HEK293 (cell line): ENCODE data around the gene CXXC5.

Experiments used
- CTCF ChIA-PET: fragments of 350-600 bp; formaldehyde crosslinking; extraction: SDS; loops from one replicate; lab custom pipeline; 2021; ENCODE audit warnings: antibody characterized with exemption; lab: Yijun Ruan, JAX
- POLR2A ChIA-PET: fragments of 300-600 bp; formaldehyde crosslinking; extraction: SDS; loops from one replicate; lab custom pipeline; 2020; ENCODE audit warnings: antibody characterized with exemption, inconsistent platforms; lab: Yijun Ruan, JAX
- H3K27ac ChIP-seq: fragments of 200-500 bp; sonication (Bioruptor generic); 2 replicates; pipeline ENCODE4 v1.5.1; 2014; ENCODE audit warnings: low read depth, low read length, control low read depth, inconsistent platforms; ENCODE audit errors: extremely low read depth
- H3K36me3 ChIP-seq, 2 experiments: fragments of 200-500 bp in 1 of 2; sonication (Bioruptor generic) in 1 of 2; 1 replicate in 1 of 2; 2 replicates in 1 of 2; pipeline ENCODE4 v1.5.1; 2014 to 2017; ENCODE audit warnings: inconsistent platforms in 2 of 2, low read length in 2 of 2; ENCODE audit not compliant: control insufficient read depth in 2 of 2, insufficient read depth in 1 of 2
- H3K4me1 ChIP-seq: fragments of 200-500 bp; sonication (Bioruptor generic); 2 replicates; pipeline ENCODE4 v1.5.1; 2014; ENCODE audit warnings: mild to moderate bottlenecking, low read length, inconsistent platforms; ENCODE audit not compliant: control insufficient read depth, insufficient read depth
- H3K4me3 ChIP-seq: 2 replicates; pipeline ENCODE4 v1.5.1; 2011; ENCODE audit warnings: low read depth, mild to moderate bottlenecking, control low read depth, low read length, moderate library complexity
- H3K9me3 ChIP-seq: fragments of 200-500 bp; sonication (Bioruptor generic); 2 replicates; pipeline ENCODE4 v1.5.1; 2014; ENCODE audit warnings: low read depth, low read length, inconsistent platforms; ENCODE audit not compliant: control insufficient read depth, insufficient read depth
- ATF2 ChIP-seq: fragments of 450-650 bp; formaldehyde crosslinking; IDR thresholded peaks from 2 replicates; pipeline ENCODE4 v1.5.1; 2016; ENCODE audit warnings: missing biosample characterization, missing genetic modification characterization, low read depth
- BCL11B ChIP-seq: fragments of 450-650 bp; formaldehyde crosslinking; IDR thresholded peaks from 2 replicates; pipeline ENCODE4 v1.5.1; 2016; ENCODE audit warnings: low read depth, missing biosample characterization, missing genetic modification characterization
- EGR2 ChIP-seq: fragments of 450-650 bp; formaldehyde crosslinking; IDR thresholded peaks from 2 replicates; pipeline ENCODE4 v1.5.1; 2016; ENCODE audit warnings: low read depth, missing biosample characterization, missing genetic modification characterization
- GLIS1 ChIP-seq: fragments of 450-650 bp; formaldehyde crosslinking; IDR thresholded peaks from 2 replicates; pipeline ENCODE4 v1.5.1; 2016; ENCODE audit warnings: missing biosample characterization, missing genetic modification characterization
- KLF1 ChIP-seq: fragments of 450-650 bp; formaldehyde crosslinking; IDR thresholded peaks from 2 replicates; pipeline ENCODE4 v1.5.1; 2016; ENCODE audit warnings: missing biosample characterization, missing genetic modification characterization
- KLF17 ChIP-seq: fragments of 450-650 bp; formaldehyde crosslinking; IDR thresholded peaks from 2 replicates; pipeline ENCODE4 v1.5.1; 2016; ENCODE audit warnings: missing biosample characterization, missing genetic modification characterization
- MZF1 ChIP-seq: fragments of 450-650 bp; formaldehyde crosslinking; IDR thresholded peaks from 2 replicates; pipeline ENCODE4 v1.5.1; 2017; ENCODE audit warnings: missing biosample characterization, missing genetic modification characterization, borderline replicate concordance
- RBAK ChIP-seq: fragments of 450-650 bp; formaldehyde crosslinking; IDR thresholded peaks from 2 replicates; pipeline ENCODE4 v1.5.1; 2016; ENCODE audit warnings: missing biosample characterization, missing genetic modification characterization
- SP7 ChIP-seq: fragments of 450-650 bp; formaldehyde crosslinking; IDR thresholded peaks from 2 replicates; pipeline ENCODE4 v1.5.1; 2016; ENCODE audit warnings: missing biosample characterization, missing genetic modification characterization
- TCF7L2 ChIP-seq: IDR thresholded peaks from 2 replicates; pipeline ENCODE4 v1.6.1; 2011; ENCODE audit warnings: low read depth, mild to moderate bottlenecking, inconsistent platforms, low read length, moderate library complexity, borderline replicate concordance
- ZBTB21 ChIP-seq: fragments of 450-650 bp; formaldehyde crosslinking; IDR thresholded peaks from 2 replicates; pipeline ENCODE4 v1.5.1; 2017; ENCODE audit warnings: missing biosample characterization, missing genetic modification characterization
- ZBTB26 ChIP-seq: fragments of 450-650 bp; formaldehyde crosslinking; optimal IDR thresholded peaks from 2 replicates; pipeline ENCODE3; 2016; ENCODE audit warnings: missing biosample characterization, mild to moderate bottlenecking, missing genetic modification characterization
- ZBTB48 ChIP-seq: fragments of 450-650 bp; formaldehyde crosslinking; IDR thresholded peaks from 2 replicates; pipeline ENCODE4 v1.5.1; 2016; ENCODE audit warnings: missing biosample characterization, missing genetic modification characterization
- ZBTB8A ChIP-seq: fragments of 450-650 bp; formaldehyde crosslinking; IDR thresholded peaks from 2 replicates; pipeline ENCODE4 v1.5.1; 2016; ENCODE audit warnings: missing biosample characterization, missing genetic modification characterization
- ZEB2 ChIP-seq: fragments of 450-650 bp; formaldehyde crosslinking; IDR thresholded peaks from 2 replicates; pipeline ENCODE4 v1.5.1; 2016; ENCODE audit warnings: missing biosample characterization, missing genetic modification characterization
- ZFP69B ChIP-seq: fragments of 450-650 bp; formaldehyde crosslinking; IDR thresholded peaks from 2 replicates; pipeline ENCODE4 v1.5.1; 2016; ENCODE audit warnings: missing biosample characterization, missing genetic modification characterization
- ZNF140 ChIP-seq: fragments of 450-650 bp; formaldehyde crosslinking; IDR thresholded peaks from 2 replicates; pipeline ENCODE4 v1.5.1; 2016; ENCODE audit warnings: missing biosample characterization, missing genetic modification characterization
- ZNF174 ChIP-seq: fragments of 450-650 bp; formaldehyde crosslinking; IDR thresholded peaks from 2 replicates; pipeline ENCODE4 v1.5.0; 2017; ENCODE audit warnings: missing biosample characterization, mild to moderate bottlenecking, missing genetic modification characterization
- ZNF335 ChIP-seq: fragments of 450-650 bp; formaldehyde crosslinking; conservative IDR thresholded peaks from 2 replicates; pipeline ENCODE4 v1.5.1; 2016; ENCODE audit warnings: missing biosample characterization, missing genetic modification characterization
- ZNF341 ChIP-seq: fragments of 450-650 bp; formaldehyde crosslinking; IDR thresholded peaks from 2 replicates; pipeline ENCODE4; 2016; ENCODE audit warnings: low read depth, missing biosample characterization, missing genetic modification characterization
- ZNF394 ChIP-seq: fragments of 450-650 bp; formaldehyde crosslinking; IDR thresholded peaks from 2 replicates; pipeline ENCODE4 v1.5.1; 2016; ENCODE audit warnings: missing biosample characterization, missing genetic modification characterization, mild to moderate bottlenecking, moderate library complexity, borderline replicate concordance
- ZNF449 ChIP-seq: fragments of 450-650 bp; formaldehyde crosslinking; IDR thresholded peaks from 2 replicates; pipeline ENCODE4 v1.5.1; 2017; ENCODE audit warnings: missing biosample characterization, mild to moderate bottlenecking, missing genetic modification characterization, moderate library complexity
- ZNF510 ChIP-seq: fragments of 450-650 bp; formaldehyde crosslinking; IDR thresholded peaks from 2 replicates; pipeline ENCODE4 v1.5.1; 2018; ENCODE audit warnings: mild to moderate bottlenecking, missing genetic modification characterization, missing biosample characterization; ENCODE audit not compliant: insufficient replicate concordance
- ZNF654 ChIP-seq: fragments of 450-650 bp; formaldehyde crosslinking; IDR thresholded peaks from 2 replicates; pipeline ENCODE4 v1.5.1; 2016; ENCODE audit warnings: low read depth, missing biosample characterization, missing genetic modification characterization
- ZNF664 ChIP-seq: fragments of 450-650 bp; formaldehyde crosslinking; IDR thresholded peaks from 2 replicates; pipeline ENCODE4 v1.5.1; 2016; ENCODE audit warnings: missing biosample characterization, missing genetic modification characterization
- ZNF76 ChIP-seq: fragments of 450-650 bp; formaldehyde crosslinking; IDR thresholded peaks from 2 replicates; pipeline ENCODE4; 2016; ENCODE audit warnings: low read depth, missing biosample characterization, missing genetic modification characterization, borderline replicate concordance

CXXC5 gene

GRCh38 chr5:139707445-139708003 is 59.4 kb downstream of the CXXC5 start (continued):
- TF ChIP-seq ZNF335 (tag by site-specific recombination) (no peak), ZNF140 (no peak), ZBTB21 (tag by site-specific recombination) (no peak), EGR2 (tag by site-specific recombination) (peak; percentile 76)

GRCh38 chr5:139708434-139708861 is 60.3 kb downstream of the CXXC5 start:
- Histone ChIP-seq H3K27ac (peak overlapping the region; percentile 27; the same call in 1 of the 2 replicates), H3K9me3 (no peaks in the 10 kb centered on the region), H3K4me3 (no peak overlapping the region), H3K4me1 (0 out of 2 replicates have a peak, but pooled peaks cover 3% of the 10 kb centered on the region), H3K36me3 (no peaks in the 10 kb centered on the region)
- ChIA-PET CTCF (interaction anchor here (0.6 to 1.5 kb wide), 6 partner anchors 58 to 1433 kb away, joined by 3 to 7 read pairs (median 3); no protein-coding TSS in a partner anchor), POLR2A (interaction anchor here (1.1 to 3.9 kb wide), 7 partner anchors 9 to 70 kb away, joined by 3 to 25 read pairs (median 4); partner anchors contain the start of gene CXXC5)
- TF ChIP-seq ZFP69B (tag by site-specific recombination) (0 out of 2 replicates have a peak, but pooled peaks have one; percentile 54), ZNF654 (tag by site-specific recombination) (no peak)

- Histone ChIP-seq H3K9me3 (no peaks in the 10 kb centered on the region), H3K36me3 (no peaks in the 10 kb centered on the region), H3K4me1 (0 out of 2 replicates have a peak, but pooled peaks cover 3% of the 10 kb centered on the region), H3K4me3 (peak overlapping the region; percentile 14), H3K27ac (peak overlapping the region; percentile 27; the same call in 1 of the 2 replicates)
- POLR2A ChIA-PET = interaction anchor here (0.6 to 3.9 kb wide), 11 partner anchors 9 to 71 kb away, joined by 3 to 25 read pairs (median 4); partner anchors contain the start of gene CXXC5
- CTCF ChIA-PET = interaction anchor here (0.7 to 1.5 kb wide), 6 partner anchors 28 to 78 kb away, joined by 3 to 7 read pairs (median 4); no protein-coding TSS in a partner anchor
- TF ChIP-seq ZNF394 = peak; percentile 27; the same call in 1 of the 2 replicates
- no peak for TF ChIP-seq MZF1 (tag by site-specific recombination)
- peak; percentile 97 for TF ChIP-seq ZNF664 (tag by site-specific recombination)
- TF ChIP-seq ZBTB26 (tag by site-specific recombination) = peak; percentile 78
- TF ChIP-seq ATF2 (tag by site-specific recombination) = peak; percentile 68
- TF ChIP-seq ZEB2 (tag by site-specific recombination) = peak; percentile 74
- no peak for TF ChIP-seq RBAK (tag by site-specific recombination)
- TF ChIP-seq KLF17 = peak; percentile 63
- TF ChIP-seq ZNF449 (tag by site-specific recombination) = peak; percentile 98
- peak; percentile 75 for TF ChIP-seq KLF1 (tag by site-specific recombination)
- peak; percentile 70 for TF ChIP-seq ZNF335 (tag by site-specific recombination)
- TF ChIP-seq BCL11B = no peak; the same call in 1 of the 2 replicates
- peak; percentile 52 for TF ChIP-seq ZNF341
- TF ChIP-seq ZBTB8A (tag by site-specific recombination) = peak; percentile 84
- TF ChIP-seq ZNF174 (tag by site-specific recombination) = no peak
- peak; percentile 83 for TF ChIP-seq SP7 (tag by site-specific recombination)
- TF ChIP-seq ZBTB48 (tag by site-specific recombination) = peak; percentile 72; the same call in 1 of the 2 replicates
- TF ChIP-seq ZNF510 (tag by site-specific recombination) = no peak
- peak; percentile 93 for TF ChIP-seq GLIS1 (tag by site-specific recombination)
- 0 out of 2 replicates have a peak, but pooled peaks have one; percentile 21 for TF ChIP-seq ZNF76 (tag by site-specific recombination)
- no peak for TF ChIP-seq TCF7L2
These were observed 60.9 kb downstream of the CXXC5 start for GRCh38 chr5:139708877-139709581.
